ENCODE measurements around the gene SMAD3.
A peak's percentile ranks its signal among the peaks of the same experiment; 100 is the strongest.
"Not testable (repeated sequence)": the region's sequence is repeated elsewhere in the genome, so short reads cannot be mapped to it uniquely, and the experiment has no call there.

SMAD3 gene

DNA sequence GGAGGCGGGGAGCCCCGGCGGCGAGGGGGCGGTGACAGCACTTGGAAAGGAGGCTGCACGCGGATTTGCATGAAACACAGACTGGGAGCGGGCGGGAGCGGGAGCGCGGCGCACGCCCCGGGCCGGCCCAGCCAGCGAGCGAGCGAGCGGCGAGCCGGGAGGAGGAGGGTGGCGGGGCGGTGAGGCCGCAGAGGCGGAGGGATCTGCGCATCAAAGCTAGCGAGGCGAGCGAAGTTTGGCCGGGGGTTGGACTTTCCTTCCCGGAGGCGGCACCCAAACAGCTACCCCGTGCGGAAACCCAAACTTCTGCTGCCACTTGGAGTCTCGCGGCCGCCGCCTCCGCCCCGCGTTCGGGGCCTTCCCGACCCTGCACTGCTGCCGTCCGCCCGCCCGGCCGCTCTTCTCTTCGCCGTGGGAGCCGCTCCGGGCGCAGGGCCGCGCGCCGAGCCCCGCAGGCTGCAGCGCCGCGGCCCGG lies at the start of gene SMAD3:
TSS of gene SMAD3 (plus strand) at position 72 of the 475 bp plus-strand sequence. CDS start 553 bp downstream, outside the sequence.
- DNase-seq (ENCODE audit: low read depth in 3 of 3) = peak in 2 of 3 donors; percentile 41 to 52

DNA sequence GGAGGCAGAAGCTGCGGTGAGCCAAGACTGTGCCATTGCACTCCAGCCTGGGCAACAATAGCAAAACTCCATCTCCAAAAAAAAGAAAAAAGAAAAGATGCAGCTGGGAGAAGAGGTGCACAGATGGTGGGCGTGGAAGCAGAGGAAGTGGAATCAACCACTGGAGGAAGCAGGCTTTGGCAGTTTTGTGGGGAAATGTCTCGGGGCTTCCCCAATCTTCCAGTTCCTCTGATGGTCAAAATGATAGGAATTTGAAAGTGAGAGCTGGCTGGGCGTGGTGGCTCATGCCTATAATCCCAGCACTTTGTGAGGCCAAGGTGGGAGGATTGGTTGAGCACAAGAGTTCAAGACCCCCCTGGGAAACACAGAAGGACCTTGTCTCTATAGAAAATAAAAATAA lies 48.1 kb upstream of the SMAD3 start:
- no peak for DNase-seq (ENCODE audit: low read depth in 3 of 3)

DNA sequence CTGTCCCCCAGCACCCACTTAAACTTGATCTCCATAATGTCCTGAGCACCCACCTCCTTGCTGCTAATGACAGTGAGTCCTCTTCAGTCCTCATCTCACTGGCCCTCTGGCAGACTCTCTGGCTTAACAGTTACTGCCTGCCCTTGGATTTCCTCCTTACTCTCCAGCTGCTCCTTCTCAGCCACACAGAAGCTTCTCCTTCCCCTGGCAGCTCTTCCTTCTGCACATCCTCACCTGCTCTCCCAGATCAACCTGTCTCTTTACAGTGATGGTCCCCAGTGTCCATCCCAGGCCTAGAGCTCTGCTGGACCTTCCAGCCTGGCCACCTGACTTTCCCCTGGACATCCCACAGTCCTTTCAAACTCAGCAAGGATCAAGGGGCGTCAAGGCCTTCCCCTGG lies 47.4 kb upstream of the SMAD3 start:
- DNase-seq (ENCODE audit: low read depth in 3 of 3) = no peak

DNA sequence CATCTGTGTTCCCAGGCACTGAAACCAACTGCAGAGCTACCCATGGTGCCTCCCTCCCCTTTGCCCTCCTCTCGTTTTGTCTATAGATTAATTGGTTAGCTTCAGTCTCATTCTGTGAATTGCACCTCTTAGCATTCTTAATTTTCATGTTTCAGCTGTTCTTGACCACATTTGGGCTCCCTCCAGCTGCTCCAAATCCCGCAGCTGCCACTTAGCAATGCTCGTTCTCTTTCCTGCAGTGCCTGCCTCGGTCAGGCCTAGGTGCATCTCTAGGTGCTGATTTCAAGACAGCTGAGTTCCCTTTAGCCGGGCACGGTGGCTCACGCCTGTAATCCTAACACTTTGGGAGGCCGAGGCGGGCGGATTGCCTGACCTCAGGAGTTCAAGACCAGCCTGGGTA lies 47.0 kb upstream of the SMAD3 start:
- no peak for DNase-seq (ENCODE audit: low read depth in 3 of 3)

DNA sequence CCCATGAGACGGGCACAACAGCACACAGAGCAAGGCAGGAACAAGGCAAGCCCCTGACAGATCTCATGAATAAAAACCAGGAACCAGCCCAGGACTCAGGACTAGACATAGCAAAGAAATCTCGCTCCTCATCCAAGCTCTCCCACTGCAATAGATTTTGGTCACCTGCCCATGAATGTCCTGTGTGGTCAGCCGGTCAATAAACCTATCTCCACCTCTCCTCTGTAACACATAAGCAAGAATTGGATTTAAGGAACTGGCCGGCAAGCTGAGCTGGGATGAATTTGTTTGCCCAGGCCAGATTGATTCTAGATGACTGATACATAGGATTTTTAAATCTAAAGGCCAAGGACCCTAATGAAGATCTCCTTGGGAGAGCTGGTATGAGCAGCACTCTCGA lies 46.3 kb upstream of the SMAD3 start:
- no peak for DNase-seq (ENCODE audit: low read depth in 3 of 3)

DNA sequence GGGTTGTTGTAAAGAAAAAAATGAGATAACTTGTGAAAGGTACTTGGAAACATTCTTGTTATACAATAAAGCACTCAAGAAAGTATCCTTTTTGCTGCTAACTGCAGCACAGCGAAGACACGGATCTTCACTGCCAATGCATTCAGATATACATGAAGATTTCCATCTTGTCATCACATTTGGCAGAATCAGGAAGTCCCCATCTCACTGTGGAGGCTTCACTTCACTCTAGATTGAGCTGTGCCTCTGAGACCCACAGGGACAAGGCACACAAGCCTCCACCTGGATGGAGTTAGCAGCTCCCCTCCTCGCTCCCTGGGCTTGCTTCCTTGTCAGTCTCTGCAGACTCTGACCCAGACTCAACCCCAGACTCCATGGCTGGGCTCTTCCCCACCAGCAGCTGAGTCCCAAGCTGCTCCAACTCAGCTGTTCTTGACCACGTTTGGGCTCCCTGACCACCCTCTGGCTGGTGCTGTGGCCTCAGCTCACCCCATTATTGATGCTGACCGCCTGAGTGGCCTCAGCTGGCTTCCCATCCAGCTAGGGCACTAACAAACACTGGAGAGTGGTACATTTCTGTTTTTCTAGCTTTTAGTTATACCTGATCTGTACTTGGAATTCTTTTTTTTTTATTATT lies 45.4 kb upstream of the SMAD3 start:
- DNase-seq (ENCODE audit: low read depth in 3 of 3) = no peak

DNA sequence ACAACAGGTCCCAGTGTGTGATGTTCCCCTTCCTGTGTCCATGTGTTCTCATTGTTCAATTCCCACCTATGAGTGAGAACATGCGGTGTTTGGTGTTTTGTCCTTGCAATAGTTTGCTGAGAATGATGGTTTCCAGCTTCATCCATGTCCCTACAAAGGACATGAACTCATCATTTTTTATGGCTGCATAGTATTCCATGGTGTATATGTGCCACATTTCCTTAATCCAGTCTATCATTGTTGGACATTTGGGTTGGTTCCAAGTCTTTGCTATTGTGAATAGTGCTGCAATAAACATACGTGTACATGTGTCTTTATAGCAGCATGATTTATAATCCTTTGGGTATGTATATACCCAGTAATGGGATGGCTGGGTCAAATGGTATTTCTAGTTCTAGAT lies 44.7 kb upstream of the SMAD3 start:
- DNase-seq (ENCODE audit: low read depth in 3 of 3) = not testable (repeated sequence)

DNA sequence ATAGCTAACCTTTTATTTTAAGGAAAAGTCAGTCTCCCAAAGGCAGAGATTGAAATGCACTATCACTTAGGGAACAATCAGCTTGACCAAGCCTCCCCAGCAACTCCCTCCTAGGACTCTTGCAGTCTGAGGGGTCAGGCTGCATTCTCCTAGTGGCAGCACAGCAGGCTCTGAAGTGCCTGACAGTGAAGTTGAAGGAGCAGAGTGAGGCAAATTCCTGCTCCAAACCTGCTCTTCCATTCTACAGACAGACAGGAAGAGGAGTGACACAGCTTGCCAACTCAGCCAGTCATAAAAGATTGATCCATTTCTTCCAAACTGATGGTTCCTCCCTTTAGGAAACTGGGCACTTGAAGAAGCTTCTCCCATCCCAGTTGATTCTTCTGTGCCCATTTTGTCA lies 43.9 kb upstream of the SMAD3 start:
- DNase-seq (ENCODE audit: low read depth in 3 of 3) = no peak

DNA sequence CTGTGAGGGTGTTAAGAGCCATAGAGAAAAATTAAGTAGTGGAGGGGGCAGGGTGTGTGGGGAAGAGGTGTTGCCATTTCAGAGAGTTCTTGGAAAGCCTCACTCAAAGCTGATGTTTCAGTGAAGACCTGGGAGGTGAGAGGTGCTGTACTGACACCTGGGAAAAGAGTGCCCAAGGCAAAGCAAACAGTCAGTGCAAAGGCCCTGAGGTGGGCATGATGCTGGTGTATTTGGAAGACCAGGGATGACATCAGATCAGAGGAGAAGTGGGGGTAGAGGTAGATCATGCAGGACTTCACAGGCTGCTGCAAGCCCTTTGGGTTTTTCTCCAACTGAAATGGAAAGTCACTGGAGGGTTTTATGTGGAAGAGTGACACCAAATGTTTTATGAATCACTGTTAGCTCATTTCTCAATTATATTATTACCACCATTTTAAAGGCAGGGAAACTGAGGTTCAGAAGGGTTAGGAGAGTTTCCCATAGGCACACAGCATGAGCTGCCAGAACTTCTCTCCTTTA lies 42.8 kb upstream of the SMAD3 start:
- no peak for DNase-seq (ENCODE audit: low read depth in 3 of 3)

DNA sequence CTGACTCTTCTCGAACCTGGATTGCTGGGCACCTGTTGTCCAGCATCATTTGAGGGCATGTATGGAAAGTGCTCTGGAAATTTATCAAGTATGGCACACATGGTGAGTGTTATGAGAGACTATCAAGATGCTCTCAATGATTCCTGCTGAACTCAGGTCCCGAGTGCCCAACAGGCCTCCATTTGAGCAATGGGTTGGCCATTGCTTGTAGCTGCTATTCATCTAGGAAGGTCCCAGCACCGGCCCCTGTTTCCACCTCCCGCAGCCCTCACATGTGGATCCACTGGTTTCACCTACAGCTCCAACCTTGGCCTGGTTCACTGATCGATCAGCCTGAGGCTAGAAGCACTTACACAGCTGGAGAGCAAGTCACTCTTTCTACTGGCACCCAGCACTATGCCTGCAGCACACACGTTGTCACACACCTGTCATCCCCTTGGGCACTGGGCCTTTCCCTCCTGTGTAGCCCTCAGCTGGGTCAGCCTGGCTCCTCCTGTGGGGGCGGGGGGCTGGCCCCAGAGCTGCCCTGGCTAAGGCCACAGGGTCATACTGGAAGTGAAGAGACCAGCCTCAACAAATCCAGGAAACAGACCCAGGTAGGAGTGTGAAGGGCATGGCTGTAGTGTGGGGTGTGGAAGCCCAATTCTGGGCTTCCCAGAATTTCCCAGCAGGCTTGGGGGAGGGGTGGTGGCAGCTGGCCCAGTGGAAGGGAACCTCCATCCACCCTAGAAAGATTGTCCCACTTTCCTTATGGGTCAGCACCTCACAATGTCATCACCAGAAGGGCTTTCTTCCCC lies 41.7 kb upstream of the SMAD3 start:
- no peak for DNase-seq (ENCODE audit: low read depth in 3 of 3)

DNA sequence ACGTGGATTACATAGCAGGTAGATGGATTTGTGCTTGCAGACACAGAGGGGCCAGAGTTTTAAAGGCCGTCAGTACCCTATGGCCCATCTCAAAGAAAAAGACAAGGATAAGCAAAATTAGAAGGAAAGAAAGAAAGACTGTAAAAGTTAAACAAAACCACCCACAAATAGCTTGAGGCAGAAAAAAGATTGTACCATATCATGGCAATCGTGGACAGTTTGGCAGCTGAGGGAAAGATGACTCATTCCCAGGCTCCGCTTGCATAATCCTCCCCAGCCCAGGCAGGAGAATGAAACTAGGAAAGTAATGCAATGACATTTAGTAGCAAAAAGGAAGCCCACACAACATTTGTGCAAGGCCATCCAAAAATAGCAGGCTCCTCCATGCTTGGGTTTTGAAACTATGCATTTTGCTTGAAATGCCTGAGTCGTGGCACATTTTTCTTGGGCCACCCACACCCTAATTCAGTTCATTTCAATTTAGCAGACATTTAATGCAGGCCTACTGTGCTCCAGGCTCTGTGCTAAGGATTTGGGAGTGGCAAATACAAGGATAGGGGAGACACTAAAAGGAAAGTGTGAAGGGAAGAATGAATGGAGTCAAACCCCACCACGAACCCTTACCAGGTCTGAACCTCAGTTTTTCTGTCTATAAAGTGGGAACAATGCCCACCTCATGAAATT lies 40.9 kb upstream of the SMAD3 start:
- DNase-seq (ENCODE audit: low read depth in 3 of 3) = peak in 2 of 3 donors; percentile 35 to 37

DNA sequence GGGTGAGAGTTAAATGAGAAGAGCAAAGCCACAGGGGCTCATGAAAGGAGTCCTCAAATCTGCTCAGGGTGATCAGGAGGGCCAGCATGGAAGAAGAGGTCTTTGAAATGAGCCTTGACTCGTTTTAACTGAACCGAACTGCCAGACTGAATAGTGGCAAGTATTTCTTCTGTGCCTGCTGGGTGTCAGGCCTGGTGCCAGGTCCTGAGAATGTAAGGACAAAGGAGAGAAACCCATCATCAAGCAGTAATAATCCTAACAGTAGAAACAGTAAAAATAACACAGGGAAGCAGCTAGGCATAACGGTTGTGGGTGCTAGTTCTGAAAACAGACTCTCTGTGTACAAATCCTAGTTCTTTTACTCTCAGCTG lies 40.4 kb upstream of the SMAD3 start:
- DNase-seq (ENCODE audit: low read depth in 3 of 3) = no peak

DNA sequence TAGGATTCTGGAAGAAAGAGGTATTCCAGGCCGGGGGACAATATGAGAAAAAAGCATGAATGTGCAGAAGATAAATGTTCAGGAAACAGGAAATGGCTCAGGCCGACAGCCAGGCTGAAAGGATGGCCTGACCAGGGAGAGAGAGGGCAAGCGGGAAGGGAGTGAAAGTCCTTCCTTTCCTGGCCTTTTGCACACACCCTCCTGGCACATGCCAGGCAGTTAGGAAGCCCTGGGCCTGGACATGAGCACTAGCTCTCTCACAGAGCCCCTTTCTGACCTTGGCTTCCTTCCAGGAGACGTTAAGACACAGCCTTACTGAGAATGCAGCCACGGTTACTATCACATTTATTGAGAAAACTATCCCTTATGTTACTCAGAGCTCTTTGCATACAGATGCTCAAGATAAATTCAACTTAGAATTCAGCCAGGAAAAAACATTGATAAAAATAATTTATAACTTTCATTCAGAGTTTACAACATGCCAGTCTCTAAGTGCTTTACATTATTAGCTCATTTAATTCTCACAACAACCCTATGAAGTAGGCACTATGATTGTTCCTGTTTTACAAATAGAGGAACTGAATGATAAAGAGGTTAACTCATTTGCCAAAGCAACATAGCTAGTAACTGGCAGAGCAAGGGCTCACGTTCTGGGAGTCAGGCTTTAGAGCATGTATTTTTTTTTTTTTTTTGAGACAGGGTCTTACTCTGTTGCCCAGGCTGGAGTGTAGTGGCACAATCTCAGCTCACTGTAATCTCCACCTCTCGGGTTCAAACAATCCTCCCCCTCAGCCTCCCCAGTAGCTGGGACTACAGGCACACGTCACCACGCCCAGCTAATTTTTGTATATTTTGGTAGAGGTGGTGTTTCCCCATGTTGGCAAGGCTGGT lies 39.4 kb upstream of the SMAD3 start:
- DNase-seq (ENCODE audit: low read depth in 3 of 3) = no peak

DNA sequence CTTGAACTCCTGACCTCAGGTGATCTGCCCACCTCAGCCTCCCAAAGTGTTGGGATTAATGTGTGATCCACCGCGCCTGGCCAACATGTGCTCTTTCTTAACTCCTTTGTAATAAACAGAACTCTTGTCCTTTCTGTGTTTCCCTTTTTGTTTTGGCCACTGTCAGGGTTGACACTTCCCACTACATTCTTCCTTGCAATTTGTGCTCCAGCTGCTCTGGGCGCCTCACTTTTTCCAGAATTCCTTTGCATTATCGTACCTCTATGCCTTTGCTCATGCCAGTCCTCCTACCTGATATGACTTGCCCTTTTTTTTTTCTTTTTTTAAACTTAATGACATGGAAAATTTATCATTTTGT lies 38.8 kb upstream of the SMAD3 start:
- DNase-seq (ENCODE audit: low read depth in 3 of 3) = no peak

DNA sequence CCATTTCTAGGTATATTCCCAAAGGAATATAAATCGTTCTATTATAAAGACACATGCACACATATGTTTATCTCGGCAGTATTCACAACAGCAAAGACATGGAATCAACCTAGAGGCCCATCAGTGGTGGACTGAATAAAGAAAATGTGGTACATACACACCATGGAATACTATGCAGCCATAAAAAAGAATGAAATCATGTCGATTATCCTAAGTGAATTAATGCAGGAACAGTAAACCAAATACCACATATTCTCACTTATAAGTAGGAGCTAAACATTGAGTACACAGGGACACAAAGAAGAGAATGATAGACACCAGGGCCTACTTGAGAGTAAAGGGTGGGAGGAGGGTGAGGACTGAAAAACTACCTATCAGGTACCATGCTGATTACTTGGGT lies 37.0 kb upstream of the SMAD3 start:
- not testable (repeated sequence) for DNase-seq (ENCODE audit: low read depth in 3 of 3)

DNA sequence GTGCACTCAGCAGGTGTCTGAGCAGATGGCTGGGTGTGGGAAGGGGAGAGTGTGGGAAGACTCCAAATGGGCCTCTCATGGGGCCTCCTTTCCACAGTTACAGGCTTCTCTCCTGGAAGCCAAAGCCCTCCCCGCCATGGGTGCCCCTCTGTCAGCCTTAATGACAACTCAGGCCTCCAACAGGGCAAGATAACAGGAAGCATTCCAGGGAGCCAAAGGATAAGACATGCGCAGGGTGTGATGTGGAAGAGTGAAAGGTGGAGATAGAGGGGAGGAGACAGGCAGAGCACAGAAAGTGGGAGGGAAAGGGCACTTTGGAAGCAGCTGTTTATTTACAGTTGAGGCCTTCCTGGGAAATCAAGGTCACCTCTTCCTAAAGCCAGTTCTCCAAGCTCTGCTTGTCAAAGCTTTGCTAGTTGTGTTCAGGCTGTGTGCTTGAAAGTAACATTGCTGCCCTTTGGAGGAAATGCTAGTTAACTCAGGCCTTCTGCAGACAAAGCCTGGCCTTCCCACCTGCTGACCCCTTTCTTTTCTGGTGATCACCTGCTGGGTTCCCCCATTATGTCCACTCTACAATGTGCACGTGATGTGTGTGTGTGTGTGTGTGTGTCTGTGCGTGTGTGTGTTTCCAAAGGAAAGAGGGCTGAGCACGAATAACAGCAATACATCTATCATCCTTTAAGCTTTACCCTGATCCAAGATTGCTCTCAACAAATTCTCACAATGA lies 35.2 kb upstream of the SMAD3 start:
- no peak for DNase-seq (ENCODE audit: low read depth in 3 of 3)

DNA sequence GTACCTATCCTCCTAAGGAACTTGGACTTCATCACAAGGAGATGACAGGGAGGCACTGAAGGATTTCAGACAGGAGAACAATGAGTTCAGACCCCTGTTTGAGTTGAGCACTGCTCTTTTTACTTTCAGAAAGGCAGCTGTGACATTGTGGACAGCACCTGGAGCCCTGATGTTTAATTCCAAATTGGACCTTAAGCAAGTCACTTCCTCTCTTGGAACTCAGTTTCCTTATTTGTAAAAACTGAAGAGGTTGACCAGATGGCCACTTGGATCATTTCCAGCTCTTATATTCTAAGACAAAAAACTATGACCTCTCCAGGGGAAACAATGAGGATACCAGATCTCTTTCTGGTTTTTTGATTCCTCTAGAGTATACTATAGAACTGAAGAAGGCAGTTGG lies 34.1 kb upstream of the SMAD3 start:
- no peak for DNase-seq (ENCODE audit: low read depth in 3 of 3)

DNA sequence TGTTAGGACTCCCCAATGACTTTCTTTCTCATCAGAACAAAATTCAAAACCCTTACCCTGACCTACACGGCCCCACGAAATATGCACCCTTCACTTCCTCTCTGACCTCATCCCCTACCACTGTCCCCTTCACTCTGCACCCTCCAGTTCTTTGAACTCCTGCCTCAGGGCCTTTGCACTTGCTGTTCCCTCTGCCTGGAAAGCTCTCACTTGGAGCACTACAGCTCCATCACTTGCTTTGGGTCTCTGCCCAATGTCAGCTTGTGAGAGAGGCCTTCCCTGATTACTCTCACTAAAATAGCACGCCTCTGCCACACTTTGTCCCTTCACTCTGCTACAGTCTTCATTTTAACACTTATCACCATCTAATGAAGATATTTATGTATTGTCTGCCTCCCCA lies 32.8 kb upstream of the SMAD3 start:
- no peak for DNase-seq (ENCODE audit: low read depth in 3 of 3)

DNA sequence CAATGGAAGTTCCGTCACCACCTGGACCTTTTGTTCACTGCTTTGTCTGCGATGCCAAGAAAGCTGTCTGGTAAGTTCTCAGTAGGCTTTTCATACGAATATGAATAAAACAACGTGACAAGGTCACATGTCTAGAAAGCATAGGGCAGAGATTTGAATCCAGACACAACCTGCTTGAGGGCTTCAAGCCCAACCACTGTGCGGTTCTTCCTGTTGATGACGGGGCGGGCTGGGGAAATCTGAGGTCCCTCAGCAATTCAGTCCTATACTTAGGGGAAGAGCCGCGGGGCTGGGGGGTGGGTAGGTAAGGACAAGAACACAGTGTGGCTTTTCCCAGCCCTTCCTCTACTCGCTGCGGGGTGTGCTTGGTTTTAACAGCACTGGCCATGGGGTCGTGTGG lies 32.4 kb upstream of the SMAD3 start:
- no peak for DNase-seq (ENCODE audit: low read depth in 3 of 3)

DNA sequence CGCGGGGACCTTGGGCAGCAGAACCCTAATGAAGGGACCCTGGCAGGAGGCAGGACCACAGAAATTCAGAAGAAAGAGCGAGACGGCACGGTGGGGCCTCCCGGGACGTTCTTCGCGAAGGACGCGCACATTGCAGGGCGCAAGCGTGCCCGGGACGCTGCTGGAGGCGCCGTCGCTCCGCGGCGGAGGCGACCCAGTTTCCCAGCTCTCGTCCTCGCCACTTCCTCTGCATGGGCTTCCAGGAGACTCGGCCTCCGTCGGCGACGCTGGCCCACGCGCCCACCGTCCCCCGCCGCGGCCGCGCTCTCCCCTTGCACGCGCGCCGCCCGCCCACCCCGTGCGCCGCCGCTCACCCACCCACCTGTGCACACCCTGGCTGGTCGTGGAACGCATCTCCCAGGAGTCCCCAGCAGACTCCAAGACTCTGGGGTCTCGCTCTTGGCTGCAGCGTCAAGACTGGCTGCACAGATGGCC lies 31.8 kb upstream of the SMAD3 start:
- no peak for DNase-seq (ENCODE audit: low read depth in 3 of 3)

DNA sequence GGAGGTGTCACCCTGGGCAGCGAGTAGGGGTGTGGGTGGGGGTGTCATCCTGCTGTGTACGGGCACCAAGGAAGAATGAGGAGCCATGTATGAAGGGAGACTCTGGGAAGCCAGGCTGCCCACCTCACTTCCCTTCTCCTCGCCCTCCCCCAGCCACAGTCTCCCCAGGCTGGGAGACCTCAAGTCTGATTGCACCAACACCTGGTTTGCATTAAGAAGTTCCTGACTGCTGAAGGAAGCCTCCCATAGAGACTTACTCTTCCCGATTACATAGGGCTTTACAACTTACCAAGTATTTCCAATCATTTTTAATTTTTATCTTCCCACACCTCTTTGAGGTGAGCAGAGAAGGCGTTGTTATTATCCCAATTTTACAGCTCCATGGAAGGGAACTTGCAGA lies 29.5 kb upstream of the SMAD3 start:
- DNase-seq (ENCODE audit: low read depth in 3 of 3) = no peak
